GM18907 (cell line): ENCODE measurements around the gene EBPL.

Experiments
- ATAC-seq: cut with Tn5 transposase; IDR thresholded peaks from one replicate; pipeline ENCODE4 v1.9.1; 2021; ENCODE audit warnings: mild to moderate bottlenecking, moderate library complexity; ENCODE audit not compliant: unreplicated experiment

Gene EBPL

DNA sequence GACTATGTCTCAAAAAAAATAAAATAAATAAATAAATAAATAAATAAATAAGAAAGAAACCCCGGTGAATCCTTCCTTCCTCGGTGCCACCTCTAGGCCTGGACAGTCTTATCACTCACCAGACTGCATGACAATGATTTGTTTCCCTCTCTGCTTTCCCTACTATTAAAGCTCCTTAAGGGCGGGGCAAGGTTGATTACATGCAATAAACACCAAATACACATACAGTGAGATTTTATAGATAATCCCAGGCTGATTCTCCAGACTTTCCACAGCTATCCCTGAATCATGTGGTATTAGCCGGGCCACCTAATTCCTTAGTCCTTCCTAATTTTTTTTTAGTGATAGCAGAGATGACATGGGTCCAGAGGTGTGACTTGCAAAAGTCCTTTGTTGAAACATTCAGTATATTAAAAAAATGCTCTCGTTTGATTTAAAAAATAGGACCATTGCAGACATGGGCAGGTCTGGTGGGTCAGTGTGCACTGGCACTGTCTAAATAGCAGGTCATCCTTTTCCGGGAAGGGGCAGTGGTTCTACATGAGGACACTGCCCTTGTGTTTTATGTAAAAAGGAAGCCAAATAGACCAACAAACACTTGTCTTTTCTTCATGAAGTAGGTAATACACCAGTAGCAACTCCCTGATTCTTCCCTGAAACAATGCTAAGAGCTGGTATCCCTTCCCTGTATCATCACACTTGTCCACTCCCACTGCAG, 14.5 kb downstream of the EBPL start:
- no peak for ATAC-seq

DNA sequence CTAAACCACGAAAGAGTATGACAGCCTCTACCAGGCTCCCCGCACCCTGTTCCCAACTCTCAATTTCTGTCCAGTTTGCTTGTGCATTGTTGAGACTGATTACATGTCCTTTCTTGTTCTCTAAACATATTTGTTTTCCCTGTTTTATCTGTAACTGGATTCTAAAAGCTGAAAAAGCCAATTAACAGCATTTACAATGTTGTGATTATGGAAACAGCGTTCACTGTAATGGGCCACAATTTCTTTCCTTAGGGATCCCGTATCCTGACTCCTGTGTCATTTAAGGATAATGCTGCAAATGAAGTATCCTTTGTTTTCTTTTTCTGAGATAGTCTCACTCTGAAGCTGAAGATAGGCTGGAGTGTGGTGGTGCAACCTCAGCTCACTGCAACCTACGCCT, 20.5 kb downstream of the EBPL start:
- ATAC-seq, result no peak

DNA sequence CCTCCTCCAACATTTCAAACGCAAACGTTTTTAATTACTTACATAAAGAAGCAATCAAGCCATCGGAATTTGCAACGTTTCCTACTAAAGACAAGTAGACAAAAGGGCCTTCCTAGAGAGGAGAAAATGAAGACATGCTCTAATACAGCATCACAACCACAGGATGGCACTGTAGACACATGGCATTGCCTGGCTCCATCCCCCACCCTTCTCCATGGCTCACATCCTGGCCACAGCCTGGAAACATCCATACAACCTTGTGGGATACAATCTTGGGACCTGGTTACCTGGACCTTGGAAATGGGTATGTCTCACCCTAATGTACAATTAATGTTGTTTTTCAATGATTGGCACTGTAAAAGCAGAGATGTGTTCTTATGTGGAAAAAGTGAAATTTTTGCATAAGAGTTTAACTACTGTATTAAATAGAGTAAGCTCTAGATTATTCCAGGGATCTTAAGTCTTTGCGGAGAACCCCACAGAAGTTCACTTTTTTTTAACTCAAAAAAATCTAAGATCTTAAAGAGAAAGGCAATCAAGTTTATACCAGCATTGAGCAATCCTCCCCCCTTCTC, 21.5 kb downstream of the EBPL start:
- no peak for ATAC-seq

DNA sequence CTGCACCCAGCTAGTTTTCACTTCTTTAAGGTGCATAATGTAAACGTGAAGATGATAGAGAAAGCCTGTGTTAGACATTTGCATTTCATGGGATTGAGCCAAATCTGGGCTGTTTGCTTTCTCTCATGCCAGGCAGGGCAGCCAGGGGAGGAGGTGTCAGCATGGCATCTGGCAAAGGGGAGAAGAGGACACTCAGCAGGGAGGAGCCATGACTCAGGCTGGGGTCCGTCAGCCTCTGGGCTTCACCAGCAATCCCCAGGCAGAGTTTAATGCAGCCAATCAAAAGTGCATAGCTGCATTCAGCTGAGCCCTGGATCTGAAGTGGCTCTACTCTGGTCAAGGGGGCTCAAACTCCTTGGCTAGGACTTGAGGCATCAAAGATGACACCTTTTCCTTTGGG, 23.5 kb downstream of the EBPL start:
- ATAC-seq, result no peak

DNA sequence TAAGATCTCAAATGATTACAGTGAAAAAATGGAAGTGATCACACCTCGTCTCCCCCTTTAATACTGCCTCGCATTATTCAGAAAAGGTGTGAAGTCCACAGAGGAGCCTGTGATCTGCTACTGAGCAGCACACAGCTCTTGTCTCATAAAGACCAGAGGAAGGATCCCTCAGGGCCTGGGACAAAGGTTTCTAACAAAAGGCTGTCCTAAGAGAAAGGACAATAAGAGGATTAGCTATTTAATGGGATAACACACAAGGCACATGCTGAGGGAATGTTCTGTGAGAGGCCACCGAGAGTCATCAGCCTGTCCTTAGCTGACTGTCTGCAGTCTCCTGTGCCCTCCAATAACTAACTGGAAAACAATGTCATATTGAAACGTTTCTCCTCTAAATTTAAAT, 26.7 kb downstream of the EBPL start:
- no peak for ATAC-seq

DNA sequence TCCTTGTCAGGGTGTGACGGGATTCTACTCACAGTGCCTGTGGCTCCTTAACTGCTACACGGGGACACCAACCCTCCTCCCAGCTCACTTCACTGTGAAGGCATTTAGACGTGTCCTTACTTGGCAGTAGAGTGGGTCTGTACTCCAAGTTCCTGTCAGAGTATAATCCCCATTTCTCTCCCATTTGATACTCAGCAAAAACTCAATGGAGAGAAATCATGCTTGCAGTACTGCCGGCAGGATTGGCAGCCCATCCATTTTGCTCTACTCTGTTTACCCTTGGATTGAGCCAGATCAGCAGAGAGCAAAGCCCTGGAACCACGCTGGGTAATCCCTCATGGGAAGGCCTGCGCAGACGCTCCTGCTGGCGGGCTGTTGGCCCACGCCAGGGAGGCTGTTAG, 34.0 kb downstream of the EBPL start:
- ATAC-seq, result no peak

DNA sequence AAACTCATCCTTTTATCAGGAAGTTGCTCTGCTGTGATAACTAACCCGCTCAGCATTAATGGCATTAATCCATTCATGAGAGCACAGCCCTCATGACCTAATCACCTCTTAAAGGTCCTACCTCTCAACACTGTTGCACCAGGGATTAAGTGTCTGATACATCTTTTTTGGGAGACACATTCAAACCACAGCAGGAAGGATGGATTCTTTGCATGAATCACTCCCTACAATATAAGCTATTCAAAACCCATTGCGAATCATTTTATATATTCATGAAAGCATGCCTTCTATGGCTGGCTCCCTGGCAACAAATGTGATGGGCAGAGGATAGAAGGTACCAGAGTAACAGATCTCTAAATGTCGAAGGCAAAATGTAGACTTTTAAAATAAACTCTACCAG, 35.4 kb downstream of the EBPL start:
- ATAC-seq, result no peak

DNA sequence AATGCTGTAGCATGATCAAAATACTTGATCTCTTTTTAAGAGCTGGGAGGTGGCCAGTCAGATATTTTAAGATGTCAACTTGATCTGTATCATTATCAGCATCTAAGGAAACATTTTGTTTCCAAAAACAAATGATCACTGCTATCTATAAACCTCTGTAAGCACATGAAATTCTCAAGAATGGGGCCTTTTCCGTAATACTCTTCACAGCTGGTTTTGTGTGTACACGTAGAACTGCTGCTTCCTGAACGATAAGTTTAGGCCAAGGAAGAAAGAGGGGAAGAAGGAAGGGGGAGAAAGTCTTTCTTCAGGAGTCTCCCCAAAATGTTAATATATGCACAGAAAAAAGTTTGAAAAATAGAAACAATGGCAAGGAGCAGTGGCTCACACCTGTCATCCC, 37.3 kb downstream of the EBPL start:
- no peak for ATAC-seq

DNA sequence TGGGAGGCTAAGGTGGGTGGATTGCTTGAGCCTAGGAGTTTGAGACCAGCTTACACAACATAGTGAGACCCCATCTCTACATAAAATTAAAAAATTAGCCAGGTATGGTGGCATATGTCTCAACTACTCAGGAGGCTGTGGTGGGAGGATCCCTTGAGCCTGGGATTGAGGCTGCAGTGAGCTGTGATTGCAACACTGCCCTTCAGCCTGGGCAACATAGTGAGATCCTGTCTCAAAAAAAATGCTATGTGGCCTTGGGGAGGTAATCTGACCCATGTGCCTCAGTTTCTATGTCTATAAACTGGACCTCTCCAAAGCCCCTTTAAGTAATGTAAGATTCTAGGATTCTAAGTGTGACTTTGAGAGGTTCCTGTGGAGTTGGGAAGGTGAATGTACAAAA, 37.8 kb downstream of the EBPL start:
- ATAC-seq, result no peak

DNA sequence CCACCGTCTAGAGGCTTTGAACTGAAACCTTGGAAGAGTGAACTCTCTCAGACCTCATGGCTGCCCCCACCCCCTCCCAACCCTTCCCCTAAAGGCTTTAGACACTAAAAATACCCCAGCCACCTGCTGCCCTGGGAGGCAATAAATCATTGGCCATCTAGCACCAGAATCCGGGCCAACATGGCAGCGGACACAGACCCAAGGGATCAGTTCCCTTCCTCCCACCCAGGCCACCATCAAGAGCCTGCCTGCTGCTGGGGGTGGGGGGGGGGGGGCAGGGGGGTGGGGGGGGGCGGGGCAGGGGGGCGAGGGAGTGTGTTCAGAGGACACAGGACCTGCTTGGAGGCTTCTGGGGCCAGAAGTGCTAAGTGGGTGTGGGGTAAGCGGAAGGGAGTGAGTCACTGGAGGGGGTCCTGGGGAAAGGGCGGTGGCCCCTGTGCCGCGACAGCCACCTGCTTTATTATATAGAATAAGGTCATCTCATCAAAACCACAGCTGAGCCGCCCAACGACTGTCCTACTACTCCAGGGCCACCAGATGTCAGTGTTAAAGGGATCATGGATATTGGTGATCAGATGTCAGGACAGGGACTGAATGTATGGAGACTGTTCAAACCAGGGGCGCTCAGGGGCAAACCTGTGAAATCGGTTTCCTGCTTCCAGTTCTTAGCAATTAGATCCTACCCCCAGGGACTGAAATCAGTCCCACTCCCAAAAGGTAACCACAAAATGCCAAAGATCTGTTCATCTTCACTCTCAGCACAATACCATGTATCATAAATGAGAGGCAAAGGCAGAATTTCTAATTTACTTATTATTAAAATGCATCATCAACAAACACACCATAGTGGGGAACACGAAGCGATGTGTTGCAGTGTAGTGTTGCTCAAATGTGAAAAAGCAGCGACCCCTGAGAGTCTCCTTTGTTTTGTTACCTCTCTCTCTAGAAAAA, 38.7 kb downstream of the EBPL start:
- ATAC-seq, result peak; percentile 45

DNA sequence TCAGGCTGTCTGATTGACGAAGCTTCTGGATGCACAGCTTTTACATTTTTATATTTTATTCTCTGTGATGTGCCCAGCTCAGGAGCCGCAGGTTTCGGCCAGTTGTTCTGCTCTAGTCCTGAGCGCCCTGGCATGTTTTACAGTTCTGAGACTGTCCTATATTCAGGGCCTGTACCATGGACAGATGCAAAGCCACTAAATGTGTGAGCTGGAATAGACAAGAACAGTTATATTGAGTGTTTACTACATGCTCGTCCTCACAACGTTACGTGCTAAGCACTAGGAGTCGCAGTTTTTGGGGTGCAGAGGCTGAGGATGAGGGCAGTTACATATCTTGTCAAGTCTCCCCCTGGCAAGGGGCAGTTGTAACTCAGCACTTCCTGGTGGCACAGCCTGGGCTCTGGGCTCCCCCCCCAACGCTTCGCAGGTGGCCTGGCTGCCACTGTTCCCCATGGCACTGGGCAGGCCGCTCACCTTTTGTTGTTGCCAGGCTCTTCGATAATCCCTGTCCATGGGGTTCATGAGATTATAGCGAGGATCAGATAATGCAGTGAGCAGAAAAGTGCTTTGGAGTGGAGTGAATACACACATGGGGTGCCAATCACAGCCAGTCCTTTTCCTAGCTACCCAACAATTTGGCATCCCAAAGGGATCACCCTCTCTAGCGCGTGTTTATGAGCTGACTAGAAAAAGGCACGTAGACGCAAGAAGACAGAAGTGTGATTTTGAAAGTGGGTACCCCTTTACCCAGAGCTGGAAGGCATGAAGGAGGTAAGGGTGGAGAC, 39.5 kb downstream of the EBPL start:
- no peak for ATAC-seq

DNA sequence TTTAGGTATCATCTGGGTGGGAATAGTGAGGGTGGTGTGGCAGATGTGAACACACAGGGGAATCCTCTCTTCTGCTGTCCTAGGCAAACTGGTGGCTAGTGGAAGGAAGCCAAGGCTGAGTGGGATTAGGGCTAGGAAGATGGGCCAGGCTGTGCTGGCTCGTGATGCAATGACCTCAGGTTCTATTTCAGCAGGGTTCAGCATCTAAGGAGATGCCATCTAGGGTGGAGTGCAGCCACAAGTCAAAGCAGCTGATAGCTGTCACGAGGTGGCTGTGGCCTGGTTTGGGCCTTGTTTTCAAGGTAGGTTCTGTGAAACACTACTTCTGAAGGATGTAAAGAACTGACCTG, 41.3 kb downstream of the EBPL start:
- no peak for ATAC-seq

DNA sequence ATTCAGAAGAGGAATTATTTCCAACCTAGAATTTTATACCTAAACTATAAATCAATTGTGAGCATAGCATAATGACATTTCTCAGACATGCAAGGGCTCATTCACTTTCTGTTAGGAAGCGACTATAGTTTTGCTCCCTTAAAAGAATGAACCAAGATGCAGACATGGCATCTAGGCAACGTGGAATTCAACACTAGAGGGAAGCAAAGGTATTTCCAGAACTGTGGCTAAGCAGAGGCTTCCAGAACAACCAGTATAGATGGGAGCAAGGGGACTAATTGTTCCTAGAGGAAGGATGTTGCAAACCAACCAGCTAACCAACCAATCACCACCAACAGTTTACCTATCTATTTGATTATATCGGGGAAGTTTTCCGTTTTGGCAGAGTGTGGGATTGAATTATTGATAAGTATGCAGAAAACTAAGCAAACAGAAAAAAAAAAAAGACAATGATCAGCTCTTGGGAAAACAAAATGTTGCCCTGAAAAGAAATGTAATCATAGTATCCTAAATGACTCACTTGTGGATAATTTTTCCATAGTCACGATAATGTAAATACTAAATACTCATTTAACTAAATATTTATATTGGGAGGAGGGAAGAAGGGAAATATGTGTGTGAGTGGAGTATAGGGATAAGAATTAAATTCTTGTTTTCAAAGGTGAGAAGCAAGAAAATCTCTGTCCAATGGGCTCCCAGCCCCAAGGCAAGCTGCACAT, 41.9 kb downstream of the EBPL start:
- no peak for ATAC-seq

DNA sequence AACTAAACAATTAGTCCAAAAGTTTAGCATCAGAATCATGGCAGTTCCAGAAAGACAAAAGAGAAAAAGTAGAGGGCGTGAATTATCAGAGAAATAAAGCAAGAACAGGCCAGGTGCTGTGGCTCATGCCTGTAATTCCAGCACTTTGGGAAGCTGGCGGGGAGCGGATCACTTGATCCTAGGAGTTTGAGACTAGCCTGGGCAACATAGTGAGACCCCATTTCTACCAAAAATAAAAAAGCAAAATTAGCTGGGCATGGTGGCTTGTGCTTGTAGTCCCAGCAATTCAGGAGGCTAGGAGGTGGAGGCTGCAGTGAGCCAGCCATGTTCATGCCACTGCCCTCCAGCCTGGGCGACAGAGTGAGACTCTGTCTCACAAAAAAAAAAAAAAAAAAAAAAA, 44.6 kb downstream of the EBPL start:
- no peak for ATAC-seq

DNA sequence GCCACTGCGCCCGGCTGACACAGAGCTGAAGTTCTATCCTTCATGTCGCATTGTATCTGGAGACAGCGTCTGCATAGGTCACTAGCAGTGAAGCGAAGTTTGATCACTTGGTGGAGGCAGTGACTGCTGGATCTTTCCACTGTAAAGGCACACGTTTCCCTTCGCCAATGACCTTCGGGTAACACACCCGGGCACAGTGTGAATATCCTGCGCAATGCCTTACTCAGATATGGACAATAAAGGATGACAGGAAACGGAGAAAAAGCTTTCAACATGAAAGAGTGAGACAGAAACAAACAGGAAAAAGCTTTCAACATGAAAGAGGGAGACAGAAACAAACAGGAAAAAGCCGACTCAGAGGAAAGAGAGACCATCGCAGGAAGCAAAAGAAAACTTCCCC, 45.8 kb downstream of the EBPL start:
- no peak for ATAC-seq

DNA sequence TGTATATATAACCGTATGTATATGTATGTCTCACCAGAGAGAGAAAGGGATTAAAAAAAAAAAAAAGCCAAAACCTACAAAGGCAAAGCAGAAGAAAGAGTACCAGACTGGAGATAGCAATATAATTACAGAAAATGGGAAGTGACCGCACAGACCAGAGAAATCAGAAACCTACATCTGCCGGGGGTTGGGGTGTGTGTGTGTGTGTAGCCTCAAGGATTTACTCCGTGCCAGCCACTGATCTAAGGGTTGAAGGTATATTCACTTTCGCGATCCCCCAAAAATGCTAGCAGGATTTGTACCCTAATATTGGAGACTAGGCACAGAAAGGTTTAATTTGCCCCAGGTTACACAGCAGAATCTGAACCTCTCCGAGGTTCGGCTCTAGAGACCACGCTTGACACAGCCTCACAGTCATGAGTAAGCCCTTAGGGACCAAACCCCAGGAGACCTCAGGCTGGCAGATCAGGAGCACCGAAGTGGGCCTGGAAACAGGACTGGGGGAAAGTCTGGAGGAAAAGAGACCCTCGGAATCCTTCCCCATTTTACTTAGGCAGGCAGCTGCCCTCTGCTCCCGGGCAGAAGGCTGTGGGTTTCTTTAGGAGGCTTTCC, 48.1 kb downstream of the EBPL start:
- no peak for ATAC-seq

DNA sequence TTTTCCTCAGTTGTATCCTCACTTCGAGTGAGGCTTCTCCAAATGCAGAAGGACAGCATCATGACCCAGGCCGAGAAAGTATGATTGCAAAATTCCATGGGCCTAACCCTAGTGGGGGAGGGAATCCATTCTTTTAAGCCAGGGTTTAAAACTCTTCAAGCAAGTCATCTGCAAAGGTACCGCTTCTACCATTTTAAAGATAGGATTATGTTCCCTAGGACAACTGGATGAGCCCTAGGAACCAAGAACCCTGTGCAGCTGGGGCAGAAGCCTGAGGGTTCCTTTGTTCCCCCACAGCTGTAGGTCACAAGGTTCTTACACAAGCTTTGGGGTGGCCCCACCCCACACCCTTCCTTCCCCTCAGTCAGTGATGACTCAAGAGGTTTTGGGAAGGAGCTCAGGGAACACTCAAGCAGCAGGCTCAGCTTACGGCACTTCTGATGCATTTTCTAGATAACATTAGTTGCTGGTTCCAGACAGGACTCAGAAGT, 49.4 kb downstream of the EBPL start:
- ATAC-seq, result no peak

DNA sequence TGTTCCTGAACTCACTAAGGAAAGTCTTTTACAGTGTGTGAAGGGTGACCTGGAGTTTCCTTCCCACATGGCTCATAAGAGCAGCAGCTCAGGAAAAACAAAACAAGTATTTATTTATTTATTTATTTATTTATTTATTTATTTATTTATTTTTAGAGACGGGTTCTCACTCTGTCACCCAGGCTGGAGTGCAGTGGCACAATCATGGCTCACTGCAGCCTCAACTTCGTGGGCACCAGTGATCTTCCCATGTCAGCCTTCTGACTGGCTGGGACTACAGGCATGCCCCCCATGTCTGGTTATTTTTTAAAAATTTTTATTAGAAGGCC, 52.6 kb downstream of the EBPL start:
- ATAC-seq, result no peak

DNA sequence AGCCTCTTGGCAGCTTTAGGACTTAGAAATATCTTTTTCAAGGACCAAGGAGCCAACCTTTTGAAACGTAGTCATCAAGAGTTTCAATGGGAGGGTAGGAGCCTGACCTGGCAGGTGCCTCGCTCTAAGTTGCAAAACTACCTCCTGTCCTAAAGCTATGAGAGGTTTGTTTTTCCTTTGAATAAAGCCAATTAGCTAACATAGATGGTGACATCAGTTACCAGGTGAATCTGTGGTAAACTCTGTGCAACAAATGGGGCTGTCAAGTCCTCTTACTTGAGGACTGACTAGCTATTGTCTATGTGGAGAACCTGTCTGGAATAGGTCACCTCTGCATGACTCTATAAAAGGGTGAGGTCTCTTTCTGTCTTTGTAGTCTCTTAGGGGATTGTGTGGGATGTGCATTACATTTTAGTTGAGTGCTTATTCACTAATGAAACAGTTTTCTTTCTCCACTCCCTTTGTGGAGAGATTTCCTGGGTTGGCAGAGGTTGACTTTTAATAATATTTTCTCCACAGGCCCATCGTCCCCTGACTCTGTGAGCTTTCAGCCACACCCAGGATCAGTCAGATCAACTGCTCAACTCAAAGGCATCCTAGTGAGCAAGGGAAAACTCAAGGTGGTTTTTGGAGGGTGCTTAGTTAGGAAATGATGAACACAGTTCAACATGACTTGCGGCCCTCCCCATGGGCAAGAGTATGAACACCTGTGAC, 53.1 kb downstream of the EBPL start:
- no peak for ATAC-seq

DNA sequence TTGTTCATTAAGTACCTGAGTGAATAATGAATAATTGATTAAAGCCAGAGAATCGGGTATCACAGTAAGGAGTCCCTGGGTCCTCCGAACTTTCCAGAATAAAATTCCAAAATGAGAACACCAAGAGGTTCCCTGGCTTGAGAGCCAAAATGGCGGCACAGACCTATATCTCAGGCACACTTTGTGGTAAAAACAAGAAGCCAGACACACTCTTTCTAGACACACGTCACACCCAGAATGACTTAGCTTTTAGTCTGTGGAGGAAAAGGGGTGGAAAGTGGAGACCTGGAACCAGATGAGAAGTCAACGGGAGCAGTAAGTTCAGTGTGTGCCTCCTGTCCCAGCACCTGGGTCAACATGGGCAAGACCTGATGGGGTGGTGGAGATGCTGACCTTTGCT, 54.6 kb downstream of the EBPL start:
- no peak for ATAC-seq
